ENCODE results near the gene SAP30L.

The SAP30L gene

GRCh38 chr5:154481584-154482381, 36.0 kb downstream of the SAP30L start:
- no peak for DNase-seq

- DNase-seq, result no peak
Observed at GRCh38 chr5:154482528-154483449, 37.0 kb downstream of the SAP30L start.

- no peak for DNase-seq
Observed at GRCh38 chr5:154483654-154484392, 38.0 kb downstream of the SAP30L start.

- DNase-seq, result no peak
Observed at GRCh38 chr5:154484393-154485095, 38.7 kb downstream of the SAP30L start.

- DNase-seq, result no peak
Observed at GRCh38 chr5:154485096-154485491, 39.3 kb downstream of the SAP30L start.

GRCh38 chr5:154485850-154486426, 40.1 kb downstream of the SAP30L start:
- no peak for DNase-seq

GRCh38 chr5:154486427-154486866, 40.6 kb downstream of the SAP30L start:
- DNase-seq, result no peak

GRCh38 chr5:154487541-154487940, 41.7 kb downstream of the SAP30L start:
- no peak for DNase-seq

- DNase-seq, result no peak
Observed at GRCh38 chr5:154491941-154492340, 46.1 kb downstream of the SAP30L start.

- DNase-seq, result no peak
Observed at GRCh38 chr5:154493274-154493673, 47.5 kb downstream of the SAP30L start.

GRCh38 chr5:154494036-154494435, 48.2 kb downstream of the SAP30L start:
- no peak for DNase-seq

- no peak for DNase-seq
Observed at GRCh38 chr5:154498591-154498990, 52.8 kb downstream of the SAP30L start.

GRCh38 chr5:154498994-154499393, 53.2 kb downstream of the SAP30L start:
- no peak for DNase-seq

- no peak for DNase-seq
Observed at GRCh38 chr5:154501566-154501965, 55.8 kb downstream of the SAP30L start.

- no peak for DNase-seq
Observed at GRCh38 chr5:154502180-154502579, 56.4 kb downstream of the SAP30L start.

GRCh38 chr5:154503698-154504039, 57.9 kb downstream of the SAP30L start:
- DNase-seq, result no peak

GRCh38 chr5:154505567-154505966, 59.8 kb downstream of the SAP30L start:
- no peak for DNase-seq

- DNase-seq, result no peak
Observed at GRCh38 chr5:154506049-154506715, 60.4 kb downstream of the SAP30L start.

- DNase-seq, result no peak
Observed at GRCh38 chr5:154506716-154507080, 60.9 kb downstream of the SAP30L start.

GRCh38 chr5:154508114-154508513, 62.3 kb downstream of the SAP30L start:
- DNase-seq, result no peak

GRCh38 chr5:154509784-154510555, 64.2 kb downstream of the SAP30L start:
- no peak for DNase-seq
